OCI-LY7 (cell line): ENCODE measurements around the gene RGR. TPM values are rescaled to one million over a fixed set of nuclear protein-coding genes. Genes with fewer than 3 reads are reported as not detected.

Source experiments
- BruUV-seq: library from RNA; stranded (reverse); fragments of 400-500 nt; replicated peaks from 2 replicates; lab custom pipeline; 2021; lab: Mats Ljungman, UMichigan
- CTCF ChIA-PET: fragments of 300-600 bp; sonication (Branson Sonifier 250); formaldehyde crosslinking; loops from one replicate; lab custom pipeline; 2022; ENCODE audit warnings: antibody characterized with exemption; ENCODE audit not compliant: unreplicated experiment; lab: Charles Lee
- POLR2A ChIA-PET: fragments of 300-600 bp; sonication (Branson Sonifier 250); formaldehyde crosslinking; loops from one replicate; lab custom pipeline; 2022; ENCODE audit warnings: antibody characterized with exemption; lab: Charles Lee
- DNase-seq: peaks from one replicate; pipeline ENCODE4 v3.0.0-alpha.2; 2015; ENCODE audit warnings: low spot score
- H2AFZ ChIP-seq: fragments of 200-600 bp; sonication (generic), shearing (Covaris generic); 2 replicates; pipeline ENCODE4 v1.6.1; 2014; ENCODE audit warnings: mild to moderate bottlenecking, antibody characterized with exemption, low read length, moderate library complexity
- H3K27ac ChIP-seq: fragments of 200-600 bp; sonication (generic); 2 replicates; pipeline ENCODE4 v1.5.1; 2014; ENCODE audit warnings: mixed run types, low read depth, mild to moderate bottlenecking, moderate library complexity, low read length, inconsistent platforms; ENCODE audit not compliant: poor library complexity, severe bottlenecking
- H3K36me3 ChIP-seq: fragments of 200-600 bp; sonication (generic); 2 replicates; pipeline ENCODE4 v1.6.1; 2014; ENCODE audit warnings: mild to moderate bottlenecking, antibody characterized with exemption, low read length, moderate library complexity, mixed read lengths; ENCODE audit not compliant: insufficient read depth
- H3K4me1 ChIP-seq: fragments of 200-600 bp; sonication (generic); 2 replicates; pipeline ENCODE4 v1.5.1; 2014; ENCODE audit warnings: mild to moderate bottlenecking, low read length; ENCODE audit not compliant: insufficient read depth, poor library complexity, severe bottlenecking
- H3K4me2 ChIP-seq: fragments of 200-600 bp; sonication (generic); 2 replicates; pipeline ENCODE4 v1.6.1; 2014; ENCODE audit warnings: mild to moderate bottlenecking, low read length
- H3K4me3 ChIP-seq: fragments of 200-600 bp; sonication (generic); 2 replicates; pipeline ENCODE4 v1.5.1; 2014; ENCODE audit warnings: mild to moderate bottlenecking, low read depth, low read length; ENCODE audit not compliant: poor library complexity, severe bottlenecking
- H3K79me2 ChIP-seq: fragments of 200-600 bp; sonication (generic); 2 replicates; pipeline ENCODE4 v1.6.1; 2016; ENCODE audit warnings: low read depth, mild to moderate bottlenecking, low read length, moderate library complexity, mixed read lengths; ENCODE audit not compliant: insufficient read depth
- H3K9me2 ChIP-seq: fragments of 200-600 bp; sonication (generic); 2 replicates; pipeline ENCODE4 v1.6.1; 2016; ENCODE audit warnings: mild to moderate bottlenecking, low read length, mixed read lengths; ENCODE audit not compliant: insufficient read depth
- H3K9me3 ChIP-seq: fragments of 200-600 bp; sonication (generic); 2 replicates; pipeline ENCODE4 v1.6.1; 2014; ENCODE audit warnings: mild to moderate bottlenecking, mixed run types, low read length, mixed read lengths
- H4K20me1 ChIP-seq: fragments of 200-600 bp; sonication (generic); 2 replicates; pipeline ENCODE4 v1.6.1; 2014; ENCODE audit warnings: mild to moderate bottlenecking, antibody characterized with exemption, low read length, moderate library complexity, mixed read lengths; ENCODE audit not compliant: insufficient read depth
- EZH2phosphoT487 ChIP-seq: fragments of 200-600 bp; sonication (generic); IDR thresholded peaks from 2 replicates; pipeline ENCODE4 v1.6.1; 2018; ENCODE audit warnings: low read depth, borderline replicate concordance, mild to moderate bottlenecking, mixed run types, antibody characterized with exemption, low read length, moderate library complexity, mixed read lengths
- intact Hi-C: fragments of 100-400 bp; cut with micrococcal nuclease; formaldehyde crosslinking; loops from one replicate; pipeline ENCODE4 v1.10.0; 2022; ENCODE audit not compliant: unreplicated experiment
- total RNA-seq, 2 experiments: library from RNA; depleted of rRNA in 1 of 2; stranded (reverse); fragments of >200 nt in 1 of 2; shearing (Covaris generic) in 1 of 2; gene quantifications; 2 replicates each; pipeline ENCODE4 v1.2.3, GENCODE V29; 2014 to 2022
- TF ChIP-seq, protein P1 (sequence below): fragments of 200-600 bp; sonication (generic); conservative IDR thresholded peaks from 2 replicates; pipeline ENCODE4 v1.5.1; 2014; ENCODE audit warnings: mild to moderate bottlenecking, antibody characterized with exemption, low read length, moderate library complexity, mixed read lengths

RGR gene
- total RNA-seq, 2 experiments from 2014 or later: not detected

DNA sequence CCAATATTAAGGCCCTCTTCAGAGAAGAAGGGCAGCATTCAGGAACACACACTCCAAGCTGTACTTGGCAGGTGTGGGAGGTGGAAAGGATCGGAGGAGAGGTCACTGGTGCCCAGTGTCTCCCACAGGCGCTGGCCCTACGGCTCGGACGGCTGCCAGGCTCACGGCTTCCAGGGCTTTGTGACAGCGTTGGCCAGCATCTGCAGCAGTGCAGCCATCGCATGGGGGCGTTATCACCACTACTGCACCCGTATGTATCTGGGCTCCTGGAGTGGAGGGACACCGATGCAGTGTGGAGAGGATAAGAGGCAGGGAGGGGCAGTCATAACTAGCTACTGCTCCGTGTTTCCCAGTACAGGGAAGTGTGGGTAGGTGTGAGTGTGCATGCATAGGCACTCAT, 3.9 kb downstream of the RGR start:
- H3K36me3 ChIP-seq: no peaks in the 10 kb centered on the region
- no peak for DNase-seq
- H3K4me2 ChIP-seq: no peak overlapping the region
- H3K79me2 ChIP-seq: no peaks in the 10 kb centered on the region
- H4K20me1 ChIP-seq: no peaks in the 10 kb centered on the region
- no peaks in the 10 kb centered on the region for H3K9me3 ChIP-seq
- H3K9me2 ChIP-seq: no peaks in the 10 kb centered on the region
- H2AFZ ChIP-seq: no peak overlapping the region
- H3K27ac ChIP-seq: no peak overlapping the region
- intact Hi-C loops: no loop called here
- POLR2A ChIA-PET: no interaction called here
- TF ChIP-seq, protein P1, sequence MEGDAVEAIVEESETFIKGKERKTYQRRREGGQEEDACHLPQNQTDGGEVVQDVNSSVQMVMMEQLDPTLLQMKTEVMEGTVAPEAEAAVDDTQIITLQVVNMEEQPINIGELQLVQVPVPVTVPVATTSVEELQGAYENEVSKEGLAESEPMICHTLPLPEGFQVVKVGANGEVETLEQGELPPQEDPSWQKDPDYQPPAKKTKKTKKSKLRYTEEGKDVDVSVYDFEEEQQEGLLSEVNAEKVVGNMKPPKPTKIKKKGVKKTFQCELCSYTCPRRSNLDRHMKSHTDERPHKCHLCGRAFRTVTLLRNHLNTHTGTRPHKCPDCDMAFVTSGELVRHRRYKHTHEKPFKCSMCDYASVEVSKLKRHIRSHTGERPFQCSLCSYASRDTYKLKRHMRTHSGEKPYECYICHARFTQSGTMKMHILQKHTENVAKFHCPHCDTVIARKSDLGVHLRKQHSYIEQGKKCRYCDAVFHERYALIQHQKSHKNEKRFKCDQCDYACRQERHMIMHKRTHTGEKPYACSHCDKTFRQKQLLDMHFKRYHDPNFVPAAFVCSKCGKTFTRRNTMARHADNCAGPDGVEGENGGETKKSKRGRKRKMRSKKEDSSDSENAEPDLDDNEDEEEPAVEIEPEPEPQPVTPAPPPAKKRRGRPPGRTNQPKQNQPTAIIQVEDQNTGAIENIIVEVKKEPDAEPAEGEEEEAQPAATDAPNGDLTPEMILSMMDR: no peak
- TF ChIP-seq EZH2phosphoT487: no peak
- H3K4me3 ChIP-seq: no peak overlapping the region
- CTCF ChIA-PET: no interaction called here
- no TSS peak for BruUV-seq
- H3K4me1 ChIP-seq: no peaks in the 10 kb centered on the region

DNA sequence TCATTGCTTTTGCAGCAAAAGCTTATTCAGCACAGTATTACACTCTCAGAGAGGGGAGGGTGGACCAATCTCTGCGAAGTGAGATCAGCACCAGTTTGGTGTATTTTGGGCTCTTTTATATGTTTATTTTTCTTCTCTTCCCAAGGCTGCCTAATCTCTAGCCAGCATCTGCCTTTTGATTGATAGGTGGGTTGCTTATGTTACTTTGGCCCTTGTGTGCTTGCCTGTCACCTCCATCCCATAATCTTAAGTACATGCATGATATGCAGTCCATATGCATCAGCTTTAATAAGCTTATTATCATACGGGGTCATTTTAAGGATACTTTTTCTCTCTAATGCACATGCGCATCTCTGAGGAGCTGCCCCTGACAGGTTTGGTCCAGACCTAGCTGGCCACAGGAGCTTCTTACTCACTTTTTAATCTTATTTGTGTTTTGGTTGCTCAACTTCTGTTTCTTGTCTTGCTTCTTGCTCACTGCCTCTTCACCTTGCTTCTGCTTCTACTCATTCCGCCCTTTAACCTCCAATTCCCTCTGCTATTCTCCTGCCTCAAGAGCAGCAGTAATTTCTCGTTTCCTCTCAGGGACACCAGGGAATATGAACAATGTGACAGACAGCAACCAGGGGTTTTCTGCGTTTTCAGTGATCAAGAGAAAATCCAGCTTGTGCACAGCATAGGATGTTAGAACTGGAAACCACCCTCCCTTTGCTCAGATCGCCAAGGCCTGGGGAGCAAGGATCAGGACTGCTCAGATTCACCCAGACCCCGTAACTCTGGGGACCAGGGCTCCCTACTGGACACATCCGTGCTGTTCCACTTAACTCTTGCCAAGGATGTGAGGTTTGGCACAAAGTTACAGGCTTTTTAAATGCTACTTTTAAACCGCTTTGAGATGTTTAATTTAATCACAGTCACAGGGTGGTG, 10.0 kb downstream of the RGR start:
- Histone ChIP-seq H3K27ac (no peak overlapping the region), H3K9me2 (no peaks in the 10 kb centered on the region), H2AFZ (no peak overlapping the region), H3K79me2 (no peaks in the 10 kb centered on the region), H4K20me1 (no peaks in the 10 kb centered on the region), H3K4me3 (no peak overlapping the region), H3K4me2 (no peak overlapping the region), H3K4me1 (no peaks in the 10 kb centered on the region), H3K9me3 (no peaks in the 10 kb centered on the region), H3K36me3 (no peaks in the 10 kb centered on the region)
- CTCF ChIA-PET: no interaction called here
- BruUV-seq: no TSS peak
- intact Hi-C loops: no loop called here
- no peak for DNase-seq
- POLR2A ChIA-PET: interaction anchor here (1.5 kb wide), 1 partner anchor 45 kb away, joined by 3 read pairs; no protein-coding TSS in a partner anchor
- no peak for TF ChIP-seq EZH2phosphoT487
- TF ChIP-seq, protein P1: no peak
